KMS-11 (cell line): ENCODE results near the gene ABLIM1.

ENCODE experiments used
- H2AFZ ChIP-seq: fragments of 200-600 bp; sonication (generic); 2 replicates; pipeline ENCODE4 v1.6.1; 2016; ENCODE audit warnings: antibody characterized with exemption, mixed run types, low read depth
- H3K27ac ChIP-seq: fragments of 200-600 bp; sonication (generic); 2 replicates; pipeline ENCODE4 v1.6.1; 2016; ENCODE audit warnings: mild to moderate bottlenecking, mixed run types
- H3K27me3 ChIP-seq: fragments of 200-600 bp; sonication (generic); 2 replicates; pipeline ENCODE4 v1.6.1; 2017; ENCODE audit warnings: mild to moderate bottlenecking, low read depth, mixed run types, moderate library complexity; ENCODE audit not compliant: insufficient read depth
- H3K36me3 ChIP-seq: fragments of 200-600 bp; sonication (generic); 2 replicates; pipeline ENCODE4 v1.6.1; 2017; ENCODE audit warnings: mild to moderate bottlenecking, mixed run types; ENCODE audit not compliant: insufficient read depth
- H3K4me1 ChIP-seq: fragments of 200-600 bp; sonication (generic); 2 replicates; pipeline ENCODE4 v1.6.1; 2016; ENCODE audit warnings: mild to moderate bottlenecking, low read depth, mixed run types; ENCODE audit not compliant: poor library complexity, severe bottlenecking
- H3K4me2 ChIP-seq: fragments of 200-600 bp; sonication (generic); 2 replicates; pipeline ENCODE4 v1.7.0; 2016; ENCODE audit warnings: mild to moderate bottlenecking, mixed run types
- H3K4me3 ChIP-seq: fragments of 200-600 bp; sonication (generic); IDR thresholded peaks from 2 replicates; pipeline ENCODE4 v1.6.1; 2017; ENCODE audit warnings: low read depth, low read length, mixed read lengths; ENCODE audit not compliant: insufficient read depth
- H3K79me2 ChIP-seq: fragments of 200-600 bp; sonication (generic); 2 replicates; pipeline ENCODE4 v1.6.1; 2016; ENCODE audit warnings: low read depth, mixed run types; ENCODE audit not compliant: insufficient read depth
- H3K9ac ChIP-seq: fragments of 200-600 bp; sonication (generic); 2 replicates; pipeline ENCODE4 v1.6.1; 2016; ENCODE audit warnings: mild to moderate bottlenecking, mixed run types
- H4K20me1 ChIP-seq: fragments of 200-600 bp; sonication (generic); 2 replicates; pipeline ENCODE4 v1.6.1; 2016; ENCODE audit warnings: mild to moderate bottlenecking, mixed run types; ENCODE audit not compliant: insufficient read depth
- TF ChIP-seq, protein P1 (sequence below): fragments of 200-600 bp; sonication (generic); conservative IDR thresholded peaks from 2 replicates; pipeline ENCODE4 v1.6.1; 2017; ENCODE audit warnings: low read depth, mild to moderate bottlenecking, antibody characterized with exemption, low read length, moderate library complexity, mixed read lengths

ABLIM1 gene

GRCh38 chr10:114513381-114513792 lies 144.7 kb downstream of the ABLIM1 start:
- Histone ChIP-seq H4K20me1 (no peaks in the 10 kb centered on the region), H3K4me3 (no peak overlapping the region), H3K36me3 (no peaks in the 10 kb centered on the region), H2AFZ (no peak overlapping the region), H3K79me2 (peaks cover 33% of the 10 kb centered on the region; the same call in 1 of the 2 replicates), H3K27ac (no peak overlapping the region), H3K27me3 (no peaks in the 10 kb centered on the region), H3K9ac (no peak overlapping the region), H3K4me2 (no peak overlapping the region), H3K4me1 (peaks cover 32% of the 10 kb centered on the region)
- TF ChIP-seq, protein P1, sequence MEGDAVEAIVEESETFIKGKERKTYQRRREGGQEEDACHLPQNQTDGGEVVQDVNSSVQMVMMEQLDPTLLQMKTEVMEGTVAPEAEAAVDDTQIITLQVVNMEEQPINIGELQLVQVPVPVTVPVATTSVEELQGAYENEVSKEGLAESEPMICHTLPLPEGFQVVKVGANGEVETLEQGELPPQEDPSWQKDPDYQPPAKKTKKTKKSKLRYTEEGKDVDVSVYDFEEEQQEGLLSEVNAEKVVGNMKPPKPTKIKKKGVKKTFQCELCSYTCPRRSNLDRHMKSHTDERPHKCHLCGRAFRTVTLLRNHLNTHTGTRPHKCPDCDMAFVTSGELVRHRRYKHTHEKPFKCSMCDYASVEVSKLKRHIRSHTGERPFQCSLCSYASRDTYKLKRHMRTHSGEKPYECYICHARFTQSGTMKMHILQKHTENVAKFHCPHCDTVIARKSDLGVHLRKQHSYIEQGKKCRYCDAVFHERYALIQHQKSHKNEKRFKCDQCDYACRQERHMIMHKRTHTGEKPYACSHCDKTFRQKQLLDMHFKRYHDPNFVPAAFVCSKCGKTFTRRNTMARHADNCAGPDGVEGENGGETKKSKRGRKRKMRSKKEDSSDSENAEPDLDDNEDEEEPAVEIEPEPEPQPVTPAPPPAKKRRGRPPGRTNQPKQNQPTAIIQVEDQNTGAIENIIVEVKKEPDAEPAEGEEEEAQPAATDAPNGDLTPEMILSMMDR: no peak

GRCh38 chr10:114511881-114512280 lies 146.2 kb downstream of the ABLIM1 start:
- no peaks in the 10 kb centered on the region for H3K36me3 ChIP-seq
- no peak overlapping the region for H3K4me2 ChIP-seq
- peaks cover 17% of the 10 kb centered on the region for H3K4me1 ChIP-seq
- TF ChIP-seq, protein P1: no peak
- H3K79me2 ChIP-seq: peaks cover 27% of the 10 kb centered on the region; the same call in 1 of the 2 replicates
- no peaks in the 10 kb centered on the region for H3K27me3 ChIP-seq
- H4K20me1 ChIP-seq: no peaks in the 10 kb centered on the region
- no peak overlapping the region for H3K27ac ChIP-seq
- no peak overlapping the region for H3K4me3 ChIP-seq
- H2AFZ ChIP-seq: no peak overlapping the region
- no peak overlapping the region for H3K9ac ChIP-seq

- H3K9ac ChIP-seq: no peak overlapping the region
- TF ChIP-seq, protein P1: no peak
- H3K4me3 ChIP-seq: no peak overlapping the region
- 0 out of 2 replicates have a peak, but pooled peaks cover 9% of the 10 kb centered on the region for H3K79me2 ChIP-seq
- H3K4me1 ChIP-seq: no peaks in the 10 kb centered on the region
- H3K4me2 ChIP-seq: no peak overlapping the region
- no peaks in the 10 kb centered on the region for H4K20me1 ChIP-seq
- H3K27me3 ChIP-seq: no peaks in the 10 kb centered on the region
- no peaks in the 10 kb centered on the region for H3K36me3 ChIP-seq
- no peak overlapping the region for H3K27ac ChIP-seq
- H2AFZ ChIP-seq: no peak overlapping the region
Observed at GRCh38 chr10:114508376-114508775, 149.7 kb downstream of the ABLIM1 start.

- H3K36me3 ChIP-seq: no peaks in the 10 kb centered on the region
- no peak overlapping the region for H2AFZ ChIP-seq
- no peak overlapping the region for H3K4me3 ChIP-seq
- no peak overlapping the region for H3K4me2 ChIP-seq
- H3K4me1 ChIP-seq: no peaks in the 10 kb centered on the region
- no peaks in the 10 kb centered on the region for H4K20me1 ChIP-seq
- no peaks in the 10 kb centered on the region for H3K27me3 ChIP-seq
- H3K27ac ChIP-seq: no peak overlapping the region
- 0 out of 2 replicates have a peak, but pooled peaks cover 9% of the 10 kb centered on the region for H3K79me2 ChIP-seq
- TF ChIP-seq, protein P1: no peak
- no peak overlapping the region for H3K9ac ChIP-seq
Observed at GRCh38 chr10:114507449-114507848, 150.6 kb downstream of the ABLIM1 start.
